Measurements from ENCODE around the gene SPAG4. TPM values are rescaled to one million over a fixed set of nuclear protein-coding genes. Genes with fewer than 3 reads are reported as not detected.

The SPAG4 gene
- polyA plus RNA-seq, 1 donor from 2014 or later, result 1.2 TPM

DNA sequence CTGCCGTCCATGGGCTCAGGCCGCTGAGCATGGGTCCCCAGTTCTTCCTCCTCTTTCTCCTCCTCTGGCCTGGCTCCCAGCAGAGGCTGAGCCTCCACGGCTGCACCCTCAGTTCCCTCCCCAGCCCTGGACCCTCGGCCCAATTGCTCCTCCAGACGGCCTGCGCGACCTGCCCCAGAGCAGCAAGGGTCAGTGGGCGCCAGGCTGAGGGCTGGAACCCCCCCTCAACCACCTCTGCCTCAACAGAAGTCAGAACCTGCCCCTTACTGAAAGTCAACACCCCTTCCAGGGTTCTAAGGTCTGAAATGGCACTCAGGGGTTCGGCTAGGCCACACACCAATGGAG, 15.9 kb upstream of the SPAG4 start:
- Histone ChIP-seq H3K79me2 (replicated peaks; ENCODE audit: insufficient read depth, low read length) (no peaks in the 10 kb centered on the region), H4K20me1 (ENCODE audit: insufficient read depth) (no peaks in the 10 kb centered on the region), H3K4me3 (ENCODE audit: low read length) (no peak overlapping the region), H3F3A (ENCODE audit: insufficient read depth, low read length, poor library complexity, severe bottlenecking) (no peaks in the 10 kb centered on the region), H2AFZ (ENCODE audit: low read depth, low read length) (no peak overlapping the region), H3K9me3 (ENCODE audit: low read length) (no peaks in the 10 kb centered on the region), H3K36me3 (ENCODE audit: insufficient read depth, low read length) (no peaks in the 10 kb centered on the region), H3K27ac (ENCODE audit: low read length) (no peak overlapping the region), H3K27me3 (ENCODE audit: insufficient read depth, low read depth, low read length) (peaks cover 29% of the 10 kb centered on the region), H3K4me2 (ENCODE audit: low read length) (no peak overlapping the region), H3K9me2 (ENCODE audit: insufficient read depth, low read length) (no peaks in the 10 kb centered on the region), H3K9ac (ENCODE audit: low read length) (no peak overlapping the region)
- no peak for TF ChIP-seq RAD21 (conservative IDR thresholded peaks at IDR 0.05)
- no peak for TF ChIP-seq EZH2 (IDR thresholded peaks at IDR 0.05; ENCODE audit: borderline replicate concordance, insufficient read depth, low read length, poor library complexity, severe bottlenecking)
- TF ChIP-seq POLR2AphosphoS5 (IDR thresholded peaks at IDR 0.05), result no peak
- TF ChIP-seq EP300 (conservative IDR thresholded peaks at IDR 0.05; ENCODE audit: poor library complexity, severe bottlenecking), result no peak

DNA sequence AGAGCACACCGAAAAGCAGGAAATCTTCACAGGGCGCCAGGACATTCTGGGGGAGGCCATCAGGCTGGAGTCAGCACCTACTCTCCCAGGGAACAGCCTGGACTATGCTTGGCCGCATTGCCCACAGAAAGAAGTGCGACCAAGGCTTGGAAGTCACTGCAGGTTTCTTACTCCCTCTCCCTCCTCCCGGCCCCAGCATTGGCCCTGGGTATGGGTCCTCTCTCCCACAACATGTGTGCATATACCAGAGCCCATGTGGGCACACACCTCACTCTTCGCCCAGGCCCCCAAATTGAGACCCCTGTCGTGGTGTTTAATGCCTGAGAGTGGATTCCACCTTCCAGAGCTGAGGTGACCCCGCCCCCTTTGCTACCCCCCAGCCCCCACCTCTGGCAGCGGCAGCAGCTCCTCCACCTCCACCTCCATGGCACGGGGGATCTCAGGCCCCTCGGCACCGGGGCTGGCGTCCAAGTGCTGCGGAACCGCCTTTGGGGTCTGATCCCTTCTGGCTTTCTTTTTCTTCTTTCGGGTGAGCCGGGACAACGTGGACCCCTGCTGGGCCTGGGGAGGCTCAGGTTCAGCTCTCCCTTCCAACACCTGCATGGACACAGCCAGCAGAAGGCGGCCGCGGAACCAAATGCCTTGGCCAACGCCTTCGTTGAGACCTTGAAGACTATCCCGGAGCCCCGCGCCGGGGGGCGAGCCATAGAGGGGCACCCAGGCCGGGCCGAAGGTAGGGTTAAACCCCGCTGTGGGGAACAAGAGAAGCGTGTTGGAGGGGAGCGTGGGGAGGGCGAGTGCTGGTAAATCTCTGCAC, 15.2 kb upstream of the SPAG4 start:
- Histone ChIP-seq H4K20me1 (ENCODE audit: insufficient read depth) (no peaks in the 10 kb centered on the region), H3K36me3 (ENCODE audit: insufficient read depth, low read length) (no peaks in the 10 kb centered on the region), H3K79me2 (replicated peaks; ENCODE audit: insufficient read depth, low read length) (no peaks in the 10 kb centered on the region), H3K4me2 (ENCODE audit: low read length) (no peak overlapping the region), H3K9me3 (ENCODE audit: low read length) (no peaks in the 10 kb centered on the region), H3F3A (ENCODE audit: insufficient read depth, low read length, poor library complexity, severe bottlenecking) (no peaks in the 10 kb centered on the region), H3K27me3 (ENCODE audit: insufficient read depth, low read depth, low read length) (peaks cover 29% of the 10 kb centered on the region), H3K9ac (ENCODE audit: low read length) (no peak overlapping the region), H3K4me3 (ENCODE audit: low read length) (peak overlapping the region; percentile 67), H2AFZ (ENCODE audit: low read depth, low read length) (no peak overlapping the region), H3K27ac (ENCODE audit: low read length) (no peak overlapping the region), H3K9me2 (ENCODE audit: insufficient read depth, low read length) (no peaks in the 10 kb centered on the region)
- TF ChIP-seq TAF1 (IDR thresholded peaks at IDR 0.05; ENCODE audit: low read depth) (no peak), EZH2 (IDR thresholded peaks at IDR 0.05; ENCODE audit: borderline replicate concordance, insufficient read depth, low read length, poor library complexity, severe bottlenecking) (no peak), SMC3 (conservative IDR thresholded peaks at IDR 0.05; ENCODE audit: poor library complexity) (no peak), RAD21 (conservative IDR thresholded peaks at IDR 0.05) (no peak), POLR2AphosphoS5 (IDR thresholded peaks at IDR 0.05) (no peak), MXI1 (conservative IDR thresholded peaks at IDR 0.05; ENCODE audit: poor library complexity, severe bottlenecking) (no peak), EP300 (conservative IDR thresholded peaks at IDR 0.05; ENCODE audit: poor library complexity, severe bottlenecking) (no peak)
- TF ChIP-seq, protein P1, sequence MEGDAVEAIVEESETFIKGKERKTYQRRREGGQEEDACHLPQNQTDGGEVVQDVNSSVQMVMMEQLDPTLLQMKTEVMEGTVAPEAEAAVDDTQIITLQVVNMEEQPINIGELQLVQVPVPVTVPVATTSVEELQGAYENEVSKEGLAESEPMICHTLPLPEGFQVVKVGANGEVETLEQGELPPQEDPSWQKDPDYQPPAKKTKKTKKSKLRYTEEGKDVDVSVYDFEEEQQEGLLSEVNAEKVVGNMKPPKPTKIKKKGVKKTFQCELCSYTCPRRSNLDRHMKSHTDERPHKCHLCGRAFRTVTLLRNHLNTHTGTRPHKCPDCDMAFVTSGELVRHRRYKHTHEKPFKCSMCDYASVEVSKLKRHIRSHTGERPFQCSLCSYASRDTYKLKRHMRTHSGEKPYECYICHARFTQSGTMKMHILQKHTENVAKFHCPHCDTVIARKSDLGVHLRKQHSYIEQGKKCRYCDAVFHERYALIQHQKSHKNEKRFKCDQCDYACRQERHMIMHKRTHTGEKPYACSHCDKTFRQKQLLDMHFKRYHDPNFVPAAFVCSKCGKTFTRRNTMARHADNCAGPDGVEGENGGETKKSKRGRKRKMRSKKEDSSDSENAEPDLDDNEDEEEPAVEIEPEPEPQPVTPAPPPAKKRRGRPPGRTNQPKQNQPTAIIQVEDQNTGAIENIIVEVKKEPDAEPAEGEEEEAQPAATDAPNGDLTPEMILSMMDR (IDR thresholded peaks at IDR 0.05; ENCODE audit: poor library complexity, severe bottlenecking), result no peak
- TF ChIP-seq, protein P2, sequence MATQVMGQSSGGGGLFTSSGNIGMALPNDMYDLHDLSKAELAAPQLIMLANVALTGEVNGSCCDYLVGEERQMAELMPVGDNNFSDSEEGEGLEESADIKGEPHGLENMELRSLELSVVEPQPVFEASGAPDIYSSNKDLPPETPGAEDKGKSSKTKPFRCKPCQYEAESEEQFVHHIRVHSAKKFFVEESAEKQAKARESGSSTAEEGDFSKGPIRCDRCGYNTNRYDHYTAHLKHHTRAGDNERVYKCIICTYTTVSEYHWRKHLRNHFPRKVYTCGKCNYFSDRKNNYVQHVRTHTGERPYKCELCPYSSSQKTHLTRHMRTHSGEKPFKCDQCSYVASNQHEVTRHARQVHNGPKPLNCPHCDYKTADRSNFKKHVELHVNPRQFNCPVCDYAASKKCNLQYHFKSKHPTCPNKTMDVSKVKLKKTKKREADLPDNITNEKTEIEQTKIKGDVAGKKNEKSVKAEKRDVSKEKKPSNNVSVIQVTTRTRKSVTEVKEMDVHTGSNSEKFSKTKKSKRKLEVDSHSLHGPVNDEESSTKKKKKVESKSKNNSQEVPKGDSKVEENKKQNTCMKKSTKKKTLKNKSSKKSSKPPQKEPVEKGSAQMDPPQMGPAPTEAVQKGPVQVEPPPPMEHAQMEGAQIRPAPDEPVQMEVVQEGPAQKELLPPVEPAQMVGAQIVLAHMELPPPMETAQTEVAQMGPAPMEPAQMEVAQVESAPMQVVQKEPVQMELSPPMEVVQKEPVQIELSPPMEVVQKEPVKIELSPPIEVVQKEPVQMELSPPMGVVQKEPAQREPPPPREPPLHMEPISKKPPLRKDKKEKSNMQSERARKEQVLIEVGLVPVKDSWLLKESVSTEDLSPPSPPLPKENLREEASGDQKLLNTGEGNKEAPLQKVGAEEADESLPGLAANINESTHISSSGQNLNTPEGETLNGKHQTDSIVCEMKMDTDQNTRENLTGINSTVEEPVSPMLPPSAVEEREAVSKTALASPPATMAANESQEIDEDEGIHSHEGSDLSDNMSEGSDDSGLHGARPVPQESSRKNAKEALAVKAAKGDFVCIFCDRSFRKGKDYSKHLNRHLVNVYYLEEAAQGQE (IDR thresholded peaks at IDR 0.05; ENCODE audit: borderline replicate concordance), result no peak
